H1 (cell line): ENCODE measurements around the gene VPS37C. TPM values are rescaled to one million over a fixed set of nuclear protein-coding genes. Genes with fewer than 3 reads are reported as not detected.
A peak's percentile ranks its signal among the peaks of the same experiment; 100 is the strongest.

ENCODE experiments used
- CTCF ChIA-PET: fragments of 300-600 bp; sonication (Branson Sonifier 250); formaldehyde crosslinking; loops from one replicate; lab custom pipeline; 2021; ENCODE audit not compliant: partially characterized antibody; lab: Charles Lee
- POLR2A ChIA-PET: fragments of 300-600 bp; sonication (Branson Sonifier 250); formaldehyde crosslinking; loops from one replicate; lab custom pipeline; 2021; ENCODE audit warnings: inconsistent platforms; ENCODE audit not compliant: partially characterized antibody; lab: Charles Lee
- DNase-seq, 2 experiments: peaks; one replicate each; pipeline versions ENCODE4 v3.0.0 to v3.0.0-alpha.2; 2010 to 2022; ENCODE audit warnings: low spot score in 2 of 2, low read depth in 1 of 2, mixed read lengths in 1 of 2
- FAIRE-seq: peaks from 2 replicates; lab custom pipeline; 2011; peaks lifted over from hg19 to GRCh38; lab: Jason Lieb, UNC
- H2AFZ ChIP-seq: 2 replicates; pipeline ENCODE4 v1.8.1; 2012; ENCODE audit warnings: low read length, inconsistent platforms
- H2AK5ac ChIP-seq: 2 replicates; pipeline ENCODE4 v1.6.1; 2013; ENCODE audit warnings: low read depth, low read length
- H2BK120ac ChIP-seq: replicated peaks from 2 replicates; pipeline ENCODE3; 2013; ENCODE audit warnings: low read depth, low read length, inconsistent platforms
- H2BK12ac ChIP-seq: 2 replicates; pipeline ENCODE4 v1.6.1; 2013; ENCODE audit warnings: low read depth, low read length
- H2BK15ac ChIP-seq: 2 replicates; pipeline ENCODE4 v1.6.1; 2013; ENCODE audit warnings: low read length
- H2BK20ac ChIP-seq: 2 replicates; pipeline ENCODE4 v1.6.1; 2013; ENCODE audit warnings: low read length
- H2BK5ac ChIP-seq: 2 replicates; pipeline ENCODE4 v1.6.1; 2013; ENCODE audit warnings: low read depth, low read length
- H3K14ac ChIP-seq: 2 replicates; pipeline ENCODE4 v1.6.1; 2013; ENCODE audit warnings: inconsistent platforms; ENCODE audit not compliant: insufficient read length
- H3K18ac ChIP-seq: 2 replicates; pipeline ENCODE4 v1.6.1; 2013; ENCODE audit warnings: low read length; ENCODE audit errors: extremely low read depth
- H3K23ac ChIP-seq: 2 replicates; pipeline ENCODE4 v1.6.1; 2013; ENCODE audit warnings: inconsistent platforms; ENCODE audit not compliant: insufficient read length
- H3K23me2 ChIP-seq: 2 replicates; pipeline ENCODE4 v1.6.1; 2013; ENCODE audit warnings: low read depth, low read length
- H3K27ac ChIP-seq: 2 replicates; pipeline ENCODE4 v1.6.1; 2011; ENCODE audit warnings: low read depth, low read length, inconsistent platforms
- H3K27me3 ChIP-seq, 4 experiments: replicated peaks in 1 of 4; 1 replicate in 1 of 4; 2 replicates in 3 of 4; pipeline versions ENCODE4 v1.6.1 to v1.8.1; 2011 to 2013; ENCODE audit warnings: low read length in 3 of 4, mild to moderate bottlenecking in 3 of 4, inconsistent platforms in 2 of 4, mixed read lengths in 2 of 4, moderate library complexity in 1 of 4; ENCODE audit not compliant: control insufficient read depth in 3 of 4, insufficient read depth in 3 of 4; ENCODE audit errors: extremely low read depth in 1 of 4
- H3K36me3 ChIP-seq, 4 experiments: 2 replicates each; pipeline versions ENCODE4 v1.6.1 to v1.8.1; 2011 to 2013; ENCODE audit warnings: mild to moderate bottlenecking in 4 of 4, low read length in 3 of 4, moderate library complexity in 2 of 4, control low read depth in 1 of 4, inconsistent platforms in 1 of 4; ENCODE audit not compliant: insufficient read depth in 4 of 4, control insufficient read depth in 2 of 4
- H3K4ac ChIP-seq: replicated peaks from 2 replicates; pipeline ENCODE3; 2013; ENCODE audit warnings: low read length, low read depth, mixed read lengths, inconsistent platforms; ENCODE audit not compliant: insufficient read length
- H3K4me1 ChIP-seq, 4 experiments: replicated peaks in 1 of 4; 1 replicate in 1 of 4; 2 replicates in 3 of 4; pipeline versions ENCODE4 v1.6.1 to v1.8.1; 2011 to 2013; ENCODE audit warnings: low read length in 3 of 4, inconsistent platforms in 2 of 4, mixed read lengths in 1 of 4; ENCODE audit not compliant: insufficient read depth in 4 of 4, control insufficient read depth in 3 of 4
- H3K4me2 ChIP-seq, 2 experiments: 2 replicates each; pipeline versions ENCODE4 v1.6.1 to v1.8.1; 2011 to 2013; ENCODE audit warnings: low read depth in 2 of 2, low read length in 2 of 2, control low read depth in 1 of 2, inconsistent platforms in 1 of 2, mild to moderate bottlenecking in 1 of 2; ENCODE audit not compliant: insufficient read depth in 1 of 2
- H3K4me3 ChIP-seq, 4 experiments: fragments of 200-600, 300-600 bp in 1 of 4; sonication (generic), shearing (Covaris generic), sonication (Bioruptor Twin) in 1 of 4; 2 replicates each; pipeline versions ENCODE4 v1.5.1 to v1.8.1; 2011 to 2016; ENCODE audit warnings: low read length in 4 of 4, low read depth in 3 of 4, control low read depth in 2 of 4, inconsistent platforms in 2 of 4, mild to moderate bottlenecking in 2 of 4, mixed read lengths in 1 of 4, moderate library complexity in 1 of 4; ENCODE audit not compliant: insufficient read depth in 2 of 4; ENCODE audit errors: extremely low read depth in 1 of 4
- H3K56ac ChIP-seq: replicated peaks from 2 replicates; pipeline ENCODE3; 2013; ENCODE audit warnings: low read depth, mild to moderate bottlenecking, mixed read lengths, low read length, inconsistent platforms; ENCODE audit not compliant: insufficient read length
- H3K79me1 ChIP-seq: 2 replicates; pipeline ENCODE4 v1.6.1; 2013; ENCODE audit warnings: low read depth, low read length, control low read depth
- H3K79me2 ChIP-seq, 2 experiments: 2 replicates each; pipeline versions ENCODE4 v1.6.1 to v1.8.1; 2012 to 2013; ENCODE audit warnings: low read length in 2 of 2, mild to moderate bottlenecking in 2 of 2, inconsistent platforms in 1 of 2; ENCODE audit not compliant: insufficient read depth in 2 of 2, control insufficient read depth in 1 of 2
- H3K9ac ChIP-seq, 4 experiments: replicated peaks in 1 of 4; 1 replicate in 1 of 4; 2 replicates in 3 of 4; pipeline versions ENCODE4 v1.6.1 to v1.8.1; 2011 to 2013; ENCODE audit warnings: low read depth in 3 of 4, low read length in 3 of 4, control low read depth in 2 of 4, mild to moderate bottlenecking in 2 of 4, moderate library complexity in 2 of 4, inconsistent platforms in 1 of 4; ENCODE audit errors: extremely low read depth in 1 of 4
- H3K9me3 ChIP-seq, 2 experiments: 2 replicates each; pipeline versions ENCODE4 v1.6.1 to v1.8.1; 2012 to 2013; ENCODE audit warnings: mild to moderate bottlenecking in 2 of 2, moderate library complexity in 2 of 2, control low read depth in 1 of 2, inconsistent platforms in 1 of 2, low read depth in 1 of 2, low read length in 1 of 2, mixed read lengths in 1 of 2; ENCODE audit not compliant: insufficient read depth in 2 of 2
- H4K20me1 ChIP-seq, 2 experiments: replicated peaks in 1 of 2; 2 replicates each; pipeline versions ENCODE3 to v1.8.1; 2011 to 2013; ENCODE audit warnings: inconsistent platforms in 2 of 2, low read length in 2 of 2, mild to moderate bottlenecking in 1 of 2; ENCODE audit not compliant: insufficient read depth in 2 of 2, control insufficient read depth in 1 of 2
- H4K5ac ChIP-seq: 2 replicates; pipeline ENCODE4 v1.6.1; 2013; ENCODE audit warnings: low read length, low read depth, mixed read lengths, inconsistent platforms; ENCODE audit not compliant: insufficient read length
- H4K8ac ChIP-seq: 2 replicates; pipeline ENCODE4 v1.8.0; 2013; ENCODE audit warnings: mild to moderate bottlenecking, moderate library complexity, low read length, inconsistent platforms; ENCODE audit not compliant: insufficient read depth; ENCODE audit errors: extremely low read depth
- H4K91ac ChIP-seq: replicated peaks from 2 replicates; pipeline ENCODE3; 2013; ENCODE audit warnings: low read length, mixed read lengths, inconsistent platforms; ENCODE audit not compliant: insufficient read length
- ASH2L ChIP-seq: fragments of 200-600, 300-600 bp; sonication (generic); IDR thresholded peaks from one replicate; pipeline ENCODE4 v1.7.1; 2017; ENCODE audit warnings: low read length
- BACH1 ChIP-seq: IDR thresholded peaks from 2 replicates; pipeline ENCODE4 v1.6.1; 2012; ENCODE audit warnings: low read length, improper control_type of control experiment
- CEBPB ChIP-seq: IDR thresholded peaks from 2 replicates; pipeline ENCODE4 v1.6.1; 2012; ENCODE audit warnings: low read depth, low read length
- CHD2 ChIP-seq: IDR thresholded peaks from 2 replicates; pipeline ENCODE4 v1.6.1; 2012; ENCODE audit warnings: low read length, improper control_type of control experiment
- CREB1 ChIP-seq: IDR thresholded peaks from 2 replicates; pipeline ENCODE4 v1.6.1; 2012; ENCODE audit warnings: inconsistent platforms
- EZH2 ChIP-seq: fragments of 200-600 bp; sonication (generic); IDR thresholded peaks from 2 replicates; pipeline ENCODE4 v1.7.1; 2012; ENCODE audit warnings: low read depth, mild to moderate bottlenecking, moderate library complexity, low read length, inconsistent platforms; ENCODE audit not compliant: severe bottlenecking
- FOSL1 ChIP-seq: IDR thresholded peaks from 2 replicates; pipeline ENCODE4 v1.6.1; 2011; ENCODE audit warnings: mild to moderate bottlenecking, low read depth, low read length, moderate library complexity; ENCODE audit not compliant: insufficient read depth
- GTF2F1 ChIP-seq: IDR thresholded peaks from 2 replicates; pipeline ENCODE4 v1.6.1; 2012; ENCODE audit warnings: low read depth, low read length, improper control_type of control experiment, borderline replicate concordance
- SIN3A ChIP-seq, 2 experiments: IDR thresholded peaks in 1 of 2; conservative IDR thresholded peaks in 1 of 2; 2 replicates each; pipeline ENCODE4 v1.6.1; 2011 to 2012; ENCODE audit warnings: low read length in 2 of 2, improper control_type of control experiment in 1 of 2, low read depth in 1 of 2, mild to moderate bottlenecking in 1 of 2
- SIX5 ChIP-seq: IDR thresholded peaks from 2 replicates; pipeline ENCODE4 v1.6.1; 2011; ENCODE audit warnings: mild to moderate bottlenecking, low read depth, low read length
- TAF7 ChIP-seq: optimal IDR thresholded peaks from 2 replicates; pipeline ENCODE3; 2011; ENCODE audit warnings: low read depth, mild to moderate bottlenecking, inconsistent platforms, low read length, moderate library complexity, borderline replicate concordance
- TBP ChIP-seq: IDR thresholded peaks from 2 replicates; pipeline ENCODE4 v1.6.1; 2011; ENCODE audit warnings: low read depth, low read length, improper control_type of control experiment
- WGBS, 2 experiments: shearing (Covaris generic) in 1 of 2; methylation state at CpG; one replicate each; pipeline versions ENCODE4 v1.1.6 to v1.1.7; 2013 to 2015; ENCODE audit warnings: low lambda C conversion rate in 2 of 2, mixed read lengths in 2 of 2, inconsistent platforms in 1 of 2, low coverage in 1 of 2, missing lambda C conversion rate in 1 of 2; ENCODE audit not compliant: insufficient replicate concordance in 2 of 2, insufficient coverage in 1 of 2, insufficient read length in 1 of 2; ENCODE audit errors: extremely low coverage in 1 of 2, missing lambda C conversion rate in 1 of 2; 5-methylcytosine and 5-hydroxymethylcytosine counted together
- polyA plus RNA-seq, 7 experiments: library from polyadenylated mRNA; depleted of rRNA in 3 of 7; stranded (reverse) in 5 of 7; unstranded in 2 of 7; fragments of >200 nt in 5 of 7; fragments of 200-250 nt in 2 of 7; gene quantifications; 1 replicate in 5 of 7; 2 replicates in 1 of 7; 4 replicates in 1 of 7; pipeline versions ENCODE4 v1.2.1 to v1.2.3, GENCODE V29; 2011 to 2013; ENCODE audit warnings: missing spikeins in 2 of 7, mixed read lengths in 2 of 7
- total RNA-seq: library from RNA; stranded (reverse); fragmentation: NEBNext Ultra II Directional; extraction: Animal tissue kit (Norgen Biotek cat#: 25700); gene quantifications from 2 replicates; pipeline ENCODE4 v1.2.1, GENCODE V29; 2021

The VPS37C gene
- total and polyA plus RNA-seq, 2 of the 8 experiments (the other 6 are each of a cell fraction or from before 2014, with no cell fraction given): 12.9 to 21.0 TPM

DNA sequence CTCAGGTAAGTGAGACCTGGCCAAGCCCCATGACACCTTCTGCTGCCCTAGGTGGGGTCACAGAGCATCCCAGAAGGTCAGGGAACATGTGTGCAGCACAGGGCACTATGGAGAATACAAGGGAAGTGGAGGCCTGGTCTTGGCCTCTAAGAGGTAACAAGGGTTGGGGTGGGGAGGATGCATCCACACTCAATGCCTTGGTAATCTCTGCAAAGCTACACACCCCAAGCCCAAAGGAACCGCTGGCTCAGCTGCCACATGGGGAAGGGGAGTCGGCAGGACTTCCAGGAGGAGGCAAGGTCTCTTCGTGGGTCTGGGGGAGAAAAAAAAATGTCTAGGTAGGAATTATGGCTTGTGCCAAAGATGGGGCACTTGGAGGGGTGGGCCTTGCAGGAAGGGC is 41.7 kb downstream of the VPS37C start:
- Histone ChIP-seq H2BK12ac (no peak overlapping the region), H3K56ac (no peak overlapping the region), H3K27me3 (peaks cover 0 to 2% (median 0%) of the 10 kb centered on the region in 4 experiments; a peak in 1 of 7 replicates), H3K9me3 (no peaks in the 10 kb centered on the region), H3K79me1 (no peaks in the 10 kb centered on the region), H3K36me3 (no peaks in the 10 kb centered on the region), H4K5ac (no peak overlapping the region), H4K20me1 (peaks cover 0 to 3% of the 10 kb centered on the region in 2 experiments), H3K14ac (no peak overlapping the region), H3K4me1 (no peaks in the 10 kb centered on the region; a peak in 1 of 7 replicates), H3K4me2 (no peak overlapping the region), H2AFZ (no peak overlapping the region), H3K79me2 (no peaks in the 10 kb centered on the region), H2BK15ac (no peak overlapping the region), H3K23ac (no peak overlapping the region), H2AK5ac (no peak overlapping the region), H3K4ac (no peak overlapping the region), H2BK120ac (no peak overlapping the region), H3K9ac (no peak overlapping the region), H3K18ac (no peak overlapping the region), H2BK20ac (no peak overlapping the region), H4K91ac (no peak overlapping the region), H2BK5ac (no peak overlapping the region), H3K27ac (no peak overlapping the region), H4K8ac (peak overlapping the region; percentile 57; the same call in 1 of the 2 replicates), H3K23me2 (peaks cover 11% of the 10 kb centered on the region; the same call in 1 of the 2 replicates), H3K4me3 (no peak overlapping the region)
- WGBS, 2 experiments: 81% methylated on average over 3 of the region's 3 CpGs; no CpG with 5 or more reads in 1 of the 2 experiments
- FAIRE-seq: no peak
- ChIA-PET CTCF (interaction anchor here (0.5 to 1.2 kb wide), 3 partner anchors 9 to 360 kb away, joined by 3 to 5 read pairs (median 3); no protein-coding TSS in a partner anchor), POLR2A (no interaction called here)
- TF ChIP-seq GTF2F1 (no peak), CREB1 (no peak), SIN3A (conservative IDR thresholded peaks at IDR 0.05 in 1 of 2, IDR thresholded peaks at IDR 0.05 in 1 of 2; ENCODE audit: low read depth in 1 of 2, low read length in 2 of 2) (no peak), FOSL1 (no peak), TBP (no peak), CEBPB (no peak), ASH2L (no peak), CHD2 (no peak), BACH1 (no peak), EZH2 (no peak), TAF7 (no peak), SIX5 (no peak)
- TF ChIP-seq, all 59 proteins: peak for 0
- no peak for DNase-seq
